DMS153 (cell line): ENCODE results near the gene TEX36.
"Not testable (repeated sequence)": the region's sequence is repeated elsewhere in the genome, so short reads cannot be mapped to it uniquely, and the experiment has no call there.

ENCODE experiments used
- DNase-seq: peaks from one replicate; lab custom pipeline; 2025; lab: John Stamatoyannopoulos, UW

Gene TEX36

DNA sequence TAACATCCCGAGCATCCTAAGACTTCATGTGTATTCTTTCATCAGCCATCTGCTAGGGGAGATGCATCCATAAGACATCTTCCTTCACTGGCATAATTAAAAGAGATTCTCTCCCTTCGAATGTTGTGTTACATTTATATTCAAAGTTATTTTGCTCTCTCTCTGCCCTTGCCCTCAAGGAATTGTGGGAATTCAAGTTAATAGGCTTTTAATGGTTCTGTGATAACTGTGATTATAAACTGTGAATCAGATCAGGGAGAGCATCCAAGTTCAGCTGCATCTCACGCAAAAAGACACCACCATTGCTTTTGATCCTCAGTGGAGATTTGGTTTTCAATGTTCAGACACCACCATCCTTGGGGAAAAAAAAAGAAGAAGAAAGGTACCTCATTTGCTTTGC, 9.2 kb upstream of the TEX36 start:
- no peak for DNase-seq

DNA sequence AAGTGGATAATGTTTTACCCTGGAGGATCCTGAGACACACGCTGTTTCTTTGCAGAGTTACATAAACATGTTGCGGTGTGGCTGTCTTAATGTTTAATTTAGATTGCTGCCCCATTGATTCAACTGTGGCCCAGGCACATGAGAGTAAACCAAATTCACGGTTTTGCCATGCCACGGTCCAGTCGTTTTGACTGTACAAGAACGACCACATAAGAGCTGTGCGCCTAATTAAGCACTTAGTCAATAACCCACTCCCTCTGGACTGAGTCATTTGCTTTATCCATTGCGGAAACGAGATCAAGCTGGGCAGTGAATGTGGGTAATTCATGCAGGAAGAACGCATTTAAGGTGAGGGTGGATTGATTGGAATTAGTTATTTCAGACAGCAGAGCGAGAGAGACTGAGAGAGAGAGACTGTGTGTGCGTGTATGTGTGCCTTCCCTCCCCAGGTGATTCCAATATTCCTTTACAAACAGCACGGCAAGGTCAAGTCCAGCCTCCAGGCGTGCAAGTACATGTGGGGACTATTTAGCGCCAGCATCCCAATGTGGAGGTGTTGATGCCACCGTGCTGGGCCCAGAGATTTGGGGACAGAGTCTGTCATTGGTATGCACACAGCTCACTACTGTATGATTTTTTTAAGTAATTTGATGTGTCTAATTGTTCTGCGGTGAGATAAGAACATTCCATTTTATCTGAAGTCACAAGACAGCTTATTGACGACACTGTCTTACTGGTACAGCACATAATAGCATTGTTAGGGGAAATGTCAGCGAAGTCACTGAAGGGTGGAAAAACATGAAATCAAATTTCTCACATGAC, 8.4 kb upstream of the TEX36 start:
- DNase-seq = peak; percentile 68

DNA sequence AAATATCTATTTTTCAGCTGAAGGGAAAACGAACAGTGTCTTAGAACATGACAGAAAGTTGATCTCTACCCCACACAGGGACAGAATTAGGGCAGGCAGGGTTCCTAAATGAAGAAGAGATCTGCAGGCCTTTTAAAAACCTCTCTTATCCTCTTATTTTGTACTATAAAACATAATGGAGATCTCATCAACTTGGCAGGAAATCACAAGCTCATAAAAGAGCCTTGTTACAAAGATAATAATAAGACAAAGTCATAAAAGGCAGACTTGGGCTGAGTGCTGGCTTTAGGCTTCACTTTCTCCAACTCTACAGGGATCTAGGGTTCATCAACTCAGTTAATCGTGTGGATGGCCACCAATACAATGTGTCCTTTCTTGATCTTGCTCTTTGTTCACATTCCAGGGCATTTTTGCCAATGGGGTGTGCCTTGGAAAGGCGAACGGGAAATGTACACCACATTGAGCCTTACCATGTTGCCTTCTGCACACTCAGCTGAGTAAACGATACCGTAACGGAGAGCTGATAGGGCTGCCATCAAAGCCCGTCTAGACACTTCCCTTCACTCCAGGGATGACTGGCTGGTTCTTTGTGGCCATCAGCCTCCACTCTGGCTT, 7.1 kb upstream of the TEX36 start:
- peak; percentile 13 for DNase-seq

DNA sequence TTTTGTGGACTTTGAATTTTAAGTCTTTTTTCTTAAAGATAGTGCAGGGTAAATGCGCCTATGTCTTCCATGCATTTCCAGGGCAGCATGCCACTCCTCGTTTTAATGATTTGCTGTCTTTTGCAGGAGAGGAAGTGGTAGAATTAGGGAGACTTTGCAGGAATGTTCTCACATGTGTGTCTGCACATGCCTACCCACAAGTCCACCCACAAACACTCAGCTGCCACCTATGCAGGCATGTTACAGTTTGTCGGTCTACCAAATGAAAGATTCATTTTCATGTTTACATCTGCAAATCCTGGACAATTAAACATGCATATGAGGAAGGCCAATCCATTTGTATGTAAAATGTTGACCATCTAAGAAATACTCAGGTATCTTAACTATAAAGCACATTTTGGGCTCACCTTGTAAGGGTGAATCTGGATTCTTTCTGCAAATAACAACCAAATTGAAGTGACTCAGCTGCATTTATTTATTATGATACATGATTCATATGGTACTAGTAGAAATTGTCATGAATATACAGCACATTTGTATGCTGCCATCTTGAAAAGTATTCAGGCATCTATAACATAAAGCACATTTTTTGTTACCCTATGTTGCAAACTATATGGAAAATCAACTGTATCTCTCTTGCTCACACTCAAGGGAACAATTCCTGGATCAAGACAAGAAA, 4.7 kb upstream of the TEX36 start:
- DNase-seq = no peak

DNA sequence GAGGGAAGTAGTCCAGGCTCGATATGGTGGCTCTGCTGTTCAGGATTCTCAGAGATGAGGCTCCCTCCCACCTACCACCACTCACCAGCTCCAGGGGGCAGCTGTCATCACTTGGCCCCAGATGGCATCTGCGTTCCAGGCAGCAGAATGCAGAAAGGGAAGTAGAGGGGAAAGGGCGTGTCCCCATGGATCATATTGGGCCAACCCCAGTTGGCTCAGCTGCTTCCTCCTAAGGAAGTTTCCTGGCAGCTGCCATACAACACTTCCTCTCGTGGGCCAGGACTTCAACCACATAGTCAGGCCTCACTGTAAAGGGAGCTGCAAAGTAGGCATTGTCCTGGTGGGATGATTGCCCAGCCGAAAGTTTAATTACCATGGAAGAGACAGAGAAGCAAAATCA, 1.6 kb upstream of the TEX36 start:
- no peak for DNase-seq

DNA sequence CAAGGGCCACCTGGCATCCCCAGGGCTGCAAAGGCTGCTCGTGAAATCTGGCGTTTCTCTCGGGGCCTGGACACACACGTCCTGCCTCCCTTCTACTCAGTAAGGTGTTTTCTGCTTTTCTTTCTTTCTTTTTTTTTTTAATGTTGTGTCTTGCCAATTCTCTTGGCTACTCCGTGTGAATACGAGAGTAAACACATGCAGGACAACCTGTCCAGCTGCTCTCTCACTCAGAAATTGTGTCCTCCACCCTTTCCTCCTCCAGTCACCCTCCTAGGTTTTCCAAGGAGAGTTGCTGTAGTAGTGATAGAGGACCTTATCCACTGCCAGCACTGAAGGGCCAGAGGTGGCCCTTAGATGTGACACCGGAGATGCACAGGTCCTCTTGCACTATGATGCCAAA, 858 bp upstream of the TEX36 start:
- no peak for DNase-seq

DNA sequence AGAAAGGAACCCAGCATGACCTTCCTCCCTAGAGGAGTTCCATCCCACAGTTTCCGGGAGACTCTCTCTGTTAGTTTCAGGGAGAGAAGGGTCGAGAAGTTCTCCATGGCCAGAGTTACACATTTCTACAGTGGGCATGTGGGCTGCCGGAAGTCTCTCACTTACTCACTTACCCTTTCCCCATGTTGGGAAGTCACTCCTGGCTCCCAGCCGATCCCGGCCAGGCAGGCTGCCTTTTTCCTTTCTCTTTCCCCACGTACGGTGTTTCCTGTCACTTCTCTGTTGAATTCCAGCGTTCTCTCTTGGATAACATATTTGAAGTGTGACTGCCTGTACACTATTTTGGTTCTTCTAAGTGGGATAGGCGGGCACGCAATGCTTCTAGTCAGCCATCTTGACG, 3.5 kb downstream of the TEX36 start:
- DNase-seq = no peak

DNA sequence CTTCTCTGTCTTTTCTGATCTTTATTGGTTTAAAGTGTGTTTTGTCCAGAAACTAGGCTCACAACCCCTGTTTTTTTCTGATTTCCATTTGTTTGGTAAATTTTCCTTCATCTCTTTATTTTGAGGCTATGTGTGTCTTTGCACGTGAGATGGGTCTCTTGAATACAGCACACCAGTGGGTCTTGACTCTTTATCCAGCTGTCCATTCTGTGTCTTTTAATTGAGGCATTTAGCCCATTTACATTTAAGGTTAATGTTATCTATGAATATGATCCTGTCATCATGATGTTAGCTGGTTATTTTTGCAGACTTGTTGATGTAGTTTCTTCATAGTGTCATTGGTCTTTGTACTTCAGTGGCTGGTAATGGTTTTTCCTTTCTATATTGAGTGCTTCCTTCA, 10.1 kb downstream of the TEX36 start:
- DNase-seq = no peak

DNA sequence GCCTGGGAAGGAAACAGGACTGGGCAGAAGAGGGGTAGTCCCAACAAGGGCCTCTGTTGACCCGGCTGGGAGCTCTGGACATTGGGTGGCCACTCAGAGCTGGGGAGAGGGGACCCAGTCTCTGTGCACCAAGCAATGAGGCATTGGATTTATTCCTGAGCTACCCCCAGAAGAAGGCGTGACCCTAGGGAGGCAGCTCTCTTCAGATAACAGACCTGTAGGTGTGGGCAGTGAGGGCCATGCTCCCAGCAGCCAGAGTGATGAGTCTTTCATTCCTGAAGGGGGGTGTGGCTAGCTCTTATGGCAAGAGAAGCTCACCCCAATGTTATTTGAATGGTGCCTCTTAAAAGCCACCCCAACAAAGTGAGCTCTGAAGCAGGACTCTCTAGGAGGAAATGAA, 20.4 kb downstream of the TEX36 start:
- DNase-seq = no peak

DNA sequence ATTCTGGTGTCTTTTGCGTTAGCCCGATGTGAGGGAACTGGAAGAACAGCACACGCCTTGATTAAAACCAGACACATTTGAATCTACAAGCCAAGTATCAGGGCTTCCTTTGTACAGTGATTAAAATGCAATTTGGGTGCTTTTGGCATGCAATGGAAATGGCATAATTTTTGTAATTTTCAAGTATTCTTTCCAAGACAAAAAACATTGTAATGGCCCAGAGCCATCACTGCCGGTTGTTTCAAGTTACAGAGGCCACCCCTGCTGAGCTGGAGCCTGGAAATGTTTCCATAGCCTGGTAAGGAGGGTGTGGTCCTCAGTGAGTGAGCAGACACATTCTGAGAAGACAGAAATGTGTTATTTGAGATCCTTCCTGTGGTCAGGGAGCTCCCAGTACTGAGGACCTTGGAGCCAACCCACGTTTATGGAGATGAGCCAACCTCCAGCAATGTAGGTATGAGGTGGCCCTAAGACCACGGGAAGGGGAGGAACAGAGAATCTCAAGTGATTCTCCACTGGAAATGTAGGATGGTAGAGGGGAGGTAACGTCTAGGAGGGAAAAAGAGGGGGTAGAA, 20.9 kb downstream of the TEX36 start:
- DNase-seq = peak; percentile 20

DNA sequence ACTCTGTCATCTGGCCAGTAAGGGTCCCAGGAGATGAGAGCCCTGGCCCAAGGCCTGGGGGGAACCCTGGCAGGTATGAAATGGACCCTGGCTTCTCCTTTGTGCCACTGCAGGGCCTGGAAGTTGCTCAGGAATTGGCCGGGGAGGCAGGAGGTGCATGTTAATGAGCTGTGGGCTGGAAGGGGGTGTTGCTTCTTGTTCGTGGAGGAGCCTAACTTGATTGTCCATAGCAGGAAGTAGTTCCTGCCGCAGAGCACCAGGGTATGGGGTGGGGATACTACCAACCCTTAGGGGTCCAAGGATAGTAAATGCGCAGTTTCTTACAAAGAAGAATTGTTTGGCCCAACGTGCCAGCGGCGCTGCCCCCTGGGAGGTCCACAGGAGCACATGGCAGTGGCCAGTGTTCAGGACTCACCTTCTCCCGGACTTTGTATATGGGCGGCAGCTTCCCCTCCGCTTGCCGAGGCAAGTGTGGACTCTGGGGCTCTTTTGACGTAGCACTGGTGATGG, 21.5 kb downstream of the TEX36 start:
- DNase-seq = no peak

DNA sequence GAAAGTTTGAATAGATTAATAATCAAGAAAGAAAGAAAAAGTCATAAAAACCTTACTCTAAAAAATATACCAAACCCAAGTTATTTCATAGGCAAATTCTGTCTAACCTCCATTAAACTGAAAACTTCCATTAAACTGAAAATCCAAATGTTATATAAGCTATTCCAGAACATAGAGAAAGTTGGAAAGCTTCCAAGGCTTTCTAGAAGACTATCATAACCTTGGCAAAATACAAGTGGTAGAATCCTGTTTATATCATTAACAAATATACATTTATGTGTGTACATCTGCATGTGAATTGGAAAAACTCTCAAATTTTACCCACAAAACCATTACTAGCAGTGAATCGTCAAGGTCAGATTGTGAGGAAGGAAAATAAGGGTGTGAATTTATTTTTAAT, 23.9 kb downstream of the TEX36 start:
- no peak for DNase-seq

DNA sequence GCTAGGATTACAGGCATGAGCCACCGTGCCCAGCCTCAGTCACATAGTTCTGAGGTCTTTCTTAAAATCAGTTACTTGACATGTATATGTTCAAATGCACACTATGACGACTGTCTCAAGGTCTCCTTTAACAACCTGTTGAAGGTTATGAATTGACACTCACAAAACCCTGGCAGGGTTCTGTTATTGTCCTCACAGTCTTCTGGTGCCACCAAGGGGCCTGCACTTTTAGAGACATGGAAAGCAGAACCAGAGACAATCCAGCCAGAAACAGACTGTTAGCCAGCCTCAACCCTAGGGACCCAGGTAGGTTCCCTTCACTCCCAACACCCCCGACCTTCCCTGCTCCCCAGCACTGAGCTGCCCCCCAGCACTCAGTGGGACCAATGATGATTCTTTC, 26.4 kb downstream of the TEX36 start:
- DNase-seq = no peak

DNA sequence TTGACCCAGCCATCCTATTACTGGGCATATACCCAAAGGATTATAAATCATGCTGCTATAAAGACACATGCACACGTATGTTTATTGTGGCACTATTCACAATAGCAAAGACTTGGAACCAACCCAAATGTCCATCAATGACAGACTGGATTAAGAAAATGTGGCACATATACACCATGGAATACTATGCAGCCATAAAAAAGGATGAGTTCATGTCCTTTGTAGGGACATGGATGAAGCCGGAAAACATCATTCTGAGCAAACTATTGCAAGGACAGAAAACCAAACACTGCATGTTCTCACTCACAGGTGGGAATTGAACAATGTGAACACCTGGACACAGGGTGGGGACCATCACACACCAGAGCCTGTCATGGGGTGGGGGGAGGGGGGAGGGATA, 29.9 kb downstream of the TEX36 start:
- not testable (repeated sequence) for DNase-seq

DNA sequence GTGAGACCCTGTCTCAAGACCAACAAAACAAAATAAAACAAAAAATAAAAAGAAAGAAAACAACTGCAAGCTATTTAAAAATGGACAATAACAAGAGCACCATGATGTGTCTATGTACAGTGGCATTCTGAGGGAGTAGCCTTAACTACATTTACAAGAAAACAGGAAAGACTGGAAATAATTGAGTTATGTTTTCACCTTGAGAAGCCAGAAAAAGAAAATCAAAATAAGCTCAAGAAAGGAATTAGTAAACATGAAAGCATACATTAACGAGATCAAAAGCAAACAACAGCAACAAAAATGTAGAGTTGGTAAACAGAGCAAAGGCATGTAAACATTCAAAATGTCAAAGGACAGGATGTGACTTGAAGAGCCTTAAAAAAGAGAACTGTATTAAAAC, 36.7 kb downstream of the TEX36 start:
- DNase-seq = no peak

DNA sequence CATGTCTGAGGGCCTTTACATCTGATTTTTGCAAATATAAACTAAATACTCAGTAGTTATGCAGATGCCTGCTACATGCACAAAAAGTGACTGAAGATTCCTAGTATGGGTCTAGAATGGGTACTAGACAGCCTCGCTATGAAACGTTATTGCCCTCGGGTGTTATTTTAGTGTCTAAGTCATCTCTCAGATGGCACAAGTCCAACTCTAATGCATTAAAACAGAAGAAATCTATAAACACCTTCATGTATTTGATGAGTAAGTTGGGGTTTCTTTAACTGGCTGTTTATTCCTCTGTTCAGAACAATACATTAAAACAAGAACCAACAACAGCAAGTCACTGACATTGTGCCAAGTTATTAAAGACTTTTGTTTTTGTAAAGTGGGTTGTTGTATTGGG, 41.6 kb downstream of the TEX36 start:
- no peak for DNase-seq

DNA sequence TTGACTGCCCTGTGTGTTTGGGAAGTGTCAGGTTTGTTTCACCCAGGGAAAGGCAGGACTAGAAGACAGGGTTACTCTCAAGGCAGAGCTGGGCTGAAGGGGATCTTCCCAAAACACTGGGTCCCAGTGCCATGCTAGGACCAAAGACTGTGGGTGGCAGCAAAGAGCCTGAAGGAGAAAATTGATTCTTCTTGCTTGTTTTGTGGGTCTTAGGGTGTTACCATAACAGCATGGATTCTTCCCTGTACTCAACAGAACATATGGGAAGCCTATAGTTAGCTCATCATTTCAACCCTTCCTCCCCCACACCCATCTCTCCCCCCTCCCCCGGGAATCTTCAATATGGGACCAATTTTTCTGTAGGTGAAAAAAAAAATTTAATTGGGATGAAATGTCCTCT, 42.3 kb downstream of the TEX36 start:
- DNase-seq = no peak

DNA sequence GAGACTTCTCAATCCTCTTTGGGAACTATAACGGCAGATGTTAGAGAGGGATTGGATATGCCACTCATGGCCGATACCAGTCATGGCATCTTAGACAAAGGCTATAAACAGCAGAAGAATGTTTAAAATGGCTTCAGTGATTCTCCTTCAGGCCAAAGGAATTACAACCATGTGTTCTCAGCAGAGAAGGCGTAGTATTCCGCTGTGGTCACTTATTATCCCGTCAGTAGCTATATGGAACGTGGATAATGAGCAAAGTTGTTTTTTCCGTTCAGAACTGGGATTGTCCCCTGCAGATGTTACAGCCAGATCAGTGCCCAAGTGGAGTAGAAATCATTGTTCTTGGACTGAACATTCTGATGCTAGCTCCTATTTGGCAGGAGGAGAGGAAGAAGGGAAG, 43.1 kb downstream of the TEX36 start:
- DNase-seq = no peak

DNA sequence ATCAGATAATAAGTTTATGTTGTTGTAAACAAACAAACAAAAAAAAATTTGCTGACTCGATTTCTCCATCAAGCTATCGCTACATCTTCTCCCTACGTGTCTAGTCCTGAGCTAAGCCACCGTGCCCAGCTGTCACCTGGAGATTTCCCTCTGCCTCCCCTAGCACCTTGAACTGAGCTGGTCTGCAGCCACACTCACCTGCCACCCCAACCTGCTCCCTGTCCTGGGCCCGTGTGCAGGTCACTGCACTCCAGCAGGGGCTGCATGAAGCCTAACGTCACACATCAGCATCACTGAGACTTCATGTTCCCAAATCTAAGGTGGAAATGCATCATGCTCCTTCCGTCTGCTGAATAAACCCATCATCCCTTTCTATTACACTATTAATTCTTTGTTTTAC, 44.4 kb downstream of the TEX36 start:
- no peak for DNase-seq

DNA sequence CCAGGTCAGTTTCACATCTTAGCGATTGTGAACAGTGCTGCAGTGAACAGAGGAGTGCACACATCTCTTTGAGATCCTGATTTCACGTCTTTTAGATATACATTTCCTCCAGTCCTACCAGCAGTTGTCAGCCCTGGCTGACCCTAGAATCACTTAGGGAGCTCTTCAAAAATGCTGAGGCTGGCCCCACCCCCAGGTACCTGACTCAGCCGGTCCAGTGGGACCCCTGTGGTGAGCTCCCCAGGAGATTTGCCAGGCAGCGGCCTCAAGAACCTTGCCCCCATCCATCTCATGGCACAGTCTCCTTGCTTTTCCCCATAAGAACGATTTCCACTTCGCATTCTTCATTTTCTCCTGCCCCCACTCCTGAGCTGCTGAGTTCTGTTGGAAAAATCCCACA, 45.5 kb downstream of the TEX36 start:
- DNase-seq = no peak

DNA sequence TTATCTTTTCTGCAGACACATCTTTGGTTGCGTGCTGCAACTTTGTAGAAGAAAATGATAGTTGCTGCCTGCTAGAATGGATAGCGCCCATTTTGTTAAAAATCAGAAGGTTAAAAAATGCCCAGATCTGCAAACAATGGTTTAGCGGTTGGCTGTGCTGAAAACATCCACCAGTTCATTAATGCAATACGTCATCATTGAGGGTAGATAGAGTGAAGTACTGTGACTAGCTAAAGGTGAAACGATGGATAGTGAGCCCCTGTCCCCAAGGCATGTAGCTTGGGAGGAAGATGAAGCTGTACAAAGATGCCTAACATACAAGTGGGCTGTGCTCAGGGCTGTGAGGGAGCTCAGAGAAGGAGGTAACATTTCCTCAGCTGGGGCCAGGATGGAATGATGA, 48.4 kb downstream of the TEX36 start:
- no peak for DNase-seq

DNA sequence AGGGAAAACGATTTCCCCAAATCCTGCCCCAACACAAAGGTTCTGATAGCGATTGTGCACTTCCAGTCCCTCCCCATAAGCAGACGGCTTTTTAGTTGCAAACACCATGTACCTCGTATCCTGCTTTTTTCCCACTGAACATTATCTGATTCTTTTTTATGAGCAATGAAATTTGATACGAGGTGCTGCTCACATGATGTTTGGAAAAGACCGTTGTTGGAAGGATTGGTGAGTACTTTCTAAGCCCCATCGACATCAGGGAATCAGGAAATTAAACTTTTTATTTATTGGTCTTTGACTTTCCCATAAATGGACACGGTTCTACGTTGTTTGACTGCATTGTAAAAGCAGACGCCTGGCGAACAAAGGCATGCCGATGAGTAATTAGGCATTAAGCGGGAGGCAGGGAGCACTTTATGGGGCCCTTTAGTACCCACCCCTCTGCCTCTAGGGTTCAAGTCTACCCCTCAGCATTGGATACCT, 49.4 kb downstream of the TEX36 start:
- DNase-seq = peak; percentile 97

DNA sequence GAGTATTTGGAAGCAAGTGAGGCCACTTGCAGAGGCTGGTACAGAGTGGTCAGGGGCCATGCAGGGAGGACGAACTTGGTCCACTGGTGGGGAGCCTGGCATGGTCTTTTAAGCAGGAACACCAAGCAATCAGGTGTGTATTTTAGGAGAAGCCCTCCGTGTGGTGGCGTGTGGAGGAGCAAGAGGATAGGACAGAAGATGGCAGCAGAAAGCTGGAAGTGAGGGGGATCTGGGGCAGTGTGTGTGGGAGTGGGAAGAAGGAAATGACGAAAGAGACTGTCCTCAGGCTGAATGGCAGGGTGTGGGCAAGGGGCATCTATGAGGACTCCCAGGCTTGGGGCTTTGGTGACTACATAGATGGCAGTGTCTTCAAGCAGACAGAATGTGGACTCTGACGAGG, 51.2 kb downstream of the TEX36 start:
- no peak for DNase-seq
